Upper lobe of left lung (tissue), 6 donors: ENCODE data around the gene IRF1. TPM values are rescaled to one million over a fixed set of nuclear protein-coding genes. Genes with fewer than 3 reads are reported as not detected.

Experiments
- ATAC-seq, 2 donors: fragments of 200-7000 bp; cut with Tn5 transposase; one replicate each; pipeline ENCODE4 v1.9.1; 2022; ENCODE audit warnings: mild to moderate bottlenecking in 2 of 2, moderate library complexity in 2 of 2; ENCODE audit not compliant: low FRiP score in 2 of 2
- DNase-seq, 2 donors: peaks; one replicate each; pipeline ENCODE4 v3.0.0-alpha.2; 2019 to 2020
- H3K27ac ChIP-seq, 4 donors: fragments of 200-600 bp; sonication (generic); one replicate each; pipeline ENCODE4 v1.5.1; 2016 to 2019
- H3K27me3 ChIP-seq, 4 donors: fragments of 200-600 bp; sonication (generic); one replicate each; pipeline ENCODE4 v1.5.1; 2017 to 2019
- H3K36me3 ChIP-seq, 4 donors: fragments of 200-600 bp; sonication (generic); one replicate each; pipeline ENCODE4 v1.5.1; 2016 to 2019
- H3K4me1 ChIP-seq, 4 donors: fragments of 200-600 bp; sonication (generic); one replicate each; pipeline ENCODE4 v1.5.1; 2018 to 2019
- H3K4me3 ChIP-seq, 4 donors: fragments of 200-600 bp; sonication (generic); one replicate each; pipeline ENCODE4 v1.5.1; 2017 to 2019; ENCODE audit warnings: mild to moderate bottlenecking in 2 of 4, moderate library complexity in 1 of 4
- H3K9me3 ChIP-seq, 4 donors: fragments of 200-600 bp; sonication (generic); one replicate each; pipeline ENCODE4 v1.5.1; 2018 to 2019
- CTCF ChIP-seq, 6 experiments: fragments of 450-650 bp in 4 of 6; fragments of 200-600 bp in 2 of 6; sonication (generic) in 2 of 6; IDR thresholded peaks; one replicate each; pipeline ENCODE4 v1.5.1; 2016 to 2019; ENCODE audit warnings: antibody characterized with exemption in 6 of 6
- EP300 ChIP-seq, 4 donors: sonication (generic); formaldehyde crosslinking; IDR thresholded peaks; one replicate each; pipeline ENCODE4 v1.5.1; 2017; ENCODE audit warnings: antibody characterized with exemption in 4 of 4, control low read depth in 2 of 4
- POLR2A ChIP-seq, 4 donors: fragments of 450-650 bp; IDR thresholded peaks; one replicate each; pipeline ENCODE4 v1.5.1; 2016 to 2017; ENCODE audit warnings: antibody characterized with exemption in 4 of 4, mild to moderate bottlenecking in 2 of 4
- POLR2AphosphoS5 ChIP-seq, 2 donors: sonication (generic); formaldehyde crosslinking; IDR thresholded peaks; one replicate each; pipeline ENCODE4 v1.5.1; 2017; ENCODE audit warnings: antibody characterized with exemption in 2 of 2
- WGBS, 2 donors: methylation state at CpG; one replicate each; pipeline ENCODE4 v1.1.5; 2017 to 2018; 5-methylcytosine and 5-hydroxymethylcytosine counted together
- total RNA-seq, 6 donors: library from RNA; depleted of rRNA in 4 of 6; stranded (reverse); fragments of >200 nt in 4 of 6; gene quantifications; one replicate each; pipeline versions ENCODE4 v1.1.0 to v1.2.1, GENCODE V29; 2016 to 2021
- donor health status: DM: no; HTN: no; CAD: no; lungs with moderate emphysema.
- donor health status: DM: no; HTN: yes; CAD: no; lungs with severe emphysema.

Gene IRF1
- total RNA-seq, 6 donors from 2014 or later = 42.1 to 94.3 (median 79.3) TPM

- Histone ChIP-seq H3K27me3 (no peaks in the 10 kb centered on the region), H3K36me3 (peaks cover 0 to 7% (median 0%) of the 10 kb centered on the region in 4 donors), H3K4me1 (peaks cover 75 to 84% (median 78%) of the 10 kb centered on the region in 4 donors), H3K27ac (peak overlapping the region in 1 of 4 donors; percentile 91), H3K9me3 (no peaks in the 10 kb centered on the region), H3K4me3 (no peak overlapping the region)
- DNase-seq (no peak), ATAC-seq (no peak)
- TF ChIP-seq POLR2A (IDR thresholded peaks at IDR 0.05) (no peak), POLR2AphosphoS5 (IDR thresholded peaks at IDR 0.05) (no peak), CTCF (IDR thresholded peaks at IDR 0.05) (no peak), EP300 (IDR thresholded peaks at IDR 0.05) (no peak)
- WGBS, 2 donors = 78 to 86% methylated on average over 2 of the region's 2 CpGs
Observed at GRCh38 chr5:132461569-132462070, 29.0 kb downstream of the IRF1 start.

- TF ChIP-seq CTCF (IDR thresholded peaks at IDR 0.05) = no peak
- no peak for TF ChIP-seq POLR2A (IDR thresholded peaks at IDR 0.05)
- no peak for TF ChIP-seq POLR2AphosphoS5 (IDR thresholded peaks at IDR 0.05)
- no peak for TF ChIP-seq EP300 (IDR thresholded peaks at IDR 0.05)
- H3K4me1 ChIP-seq = peaks cover 73 to 83% (median 78%) of the 10 kb centered on the region in 4 donors
- no peak for DNase-seq
Observed at GRCh38 chr5:132460846-132461568, 29.6 kb downstream of the IRF1 start.

DNA sequence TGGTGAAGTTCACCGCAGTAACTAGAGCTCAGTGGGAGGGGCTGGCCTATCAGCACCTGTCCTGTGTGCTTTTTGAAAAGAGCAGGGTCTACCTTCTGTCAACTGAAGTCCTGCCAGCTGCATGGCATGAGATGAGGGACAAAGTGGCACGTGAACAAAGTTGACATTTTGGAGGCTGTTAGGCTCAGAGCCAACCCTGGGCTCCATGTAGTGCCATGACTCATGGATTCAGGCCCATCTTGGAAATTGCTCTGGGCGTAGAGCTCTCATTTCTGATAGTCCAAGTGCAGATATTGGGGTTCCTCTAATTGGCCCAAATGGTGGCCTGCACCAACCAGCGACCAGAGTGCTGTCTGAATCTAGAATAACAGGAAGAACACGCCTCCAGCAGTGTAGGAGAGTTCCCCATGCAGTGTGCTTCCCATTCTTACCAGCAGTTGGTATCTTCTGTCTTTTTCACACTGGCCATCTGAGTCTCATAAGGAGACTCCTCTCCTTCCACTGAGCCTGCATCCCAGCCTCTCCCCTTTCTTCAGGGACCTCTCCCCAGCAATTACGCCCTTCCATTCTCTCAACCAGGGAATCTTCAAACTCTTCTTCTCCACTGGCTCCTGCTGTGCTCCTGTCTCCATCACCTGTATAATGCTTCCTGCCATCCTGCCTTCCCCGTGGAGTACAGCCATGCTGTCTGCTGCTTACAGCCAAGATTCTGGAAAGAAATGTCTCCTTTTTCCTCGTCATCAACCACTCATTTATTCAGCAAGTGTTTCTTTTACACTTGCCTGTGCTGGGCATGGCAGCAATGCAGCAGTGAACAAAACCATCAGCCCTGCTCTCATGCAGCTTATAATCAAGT, 30.4 kb downstream of the IRF1 start:
- H3K27ac ChIP-seq = peak overlapping the region; percentile 72 to 93 (median 90)
- H3K4me3 ChIP-seq = no peak overlapping the region
- peaks cover 74 to 83% (median 78%) of the 10 kb centered on the region in 4 donors for H3K4me1 ChIP-seq
- DNase-seq (peak in 1 of 2 donors; percentile 81), ATAC-seq (peak; percentile 34 to 61)
- peaks cover 0 to 7% (median 0%) of the 10 kb centered on the region in 4 donors for H3K36me3 ChIP-seq
- no peaks in the 10 kb centered on the region for H3K27me3 ChIP-seq
- TF ChIP-seq EP300 (IDR thresholded peaks at IDR 0.05) = no peak
- no peak for TF ChIP-seq POLR2AphosphoS5 (IDR thresholded peaks at IDR 0.05)
- TF ChIP-seq CTCF (IDR thresholded peaks at IDR 0.05) = peak in 4 of 6 experiments; percentile 28 to 64 (median 44)
- peak in 1 of 4 donors; percentile 25 for TF ChIP-seq POLR2A (IDR thresholded peaks at IDR 0.05)
- H3K9me3 ChIP-seq = no peaks in the 10 kb centered on the region
- 75% methylated on average over 7 to 8 of the region's 8 CpGs for WGBS, 2 donors

More at GRCh38 chr5:132460846-132461568, 29.6 kb downstream of the IRF1 start:
- no peaks in the 10 kb centered on the region for H3K27me3 ChIP-seq
- no peak for ATAC-seq
- H3K36me3 ChIP-seq = peaks cover 0 to 7% (median 0%) of the 10 kb centered on the region in 4 donors
- 60 to 61% methylated on average over 5 of the region's 5 CpGs for WGBS, 2 donors
- no peaks in the 10 kb centered on the region for H3K9me3 ChIP-seq
- H3K27ac ChIP-seq = peak overlapping the region; percentile 72 to 93 (median 90)
- H3K4me3 ChIP-seq = no peak overlapping the region

- H3K27ac ChIP-seq = peak overlapping the region; percentile 72 to 93 (median 90)
- no peaks in the 10 kb centered on the region for H3K9me3 ChIP-seq
Observed at GRCh38 chr5:132459031-132459982, 31.3 kb downstream of the IRF1 start.

More at GRCh38 chr5:132459031-132459982, 31.3 kb downstream of the IRF1 start:
- Histone ChIP-seq H3K36me3 (peaks cover 0 to 7% (median 0%) of the 10 kb centered on the region in 4 donors), H3K27me3 (no peaks in the 10 kb centered on the region), H3K4me3 (no peak overlapping the region), H3K4me1 (peaks cover 68 to 83% (median 75%) of the 10 kb centered on the region in 4 donors)
- 82 to 84% methylated on average over 9 to 12 of the region's 12 CpGs for WGBS, 2 donors
- ATAC-seq = peak; percentile 9 to 46
- peak in 1 of 2 donors; percentile 73 for DNase-seq
- TF ChIP-seq EP300 (IDR thresholded peaks at IDR 0.05) (no peak), POLR2AphosphoS5 (IDR thresholded peaks at IDR 0.05) (peak in 1 of 2 donors; percentile 50), CTCF (IDR thresholded peaks at IDR 0.05) (no peak)
